Loucy (cell line): ENCODE data around the gene ASPSCR1.

Experiments used
- H2AFZ ChIP-seq: fragments of 200-600 bp; sonication (generic); 2 replicates; pipeline ENCODE4 v1.6.0; 2016; ENCODE audit warnings: antibody characterized with exemption, mild to moderate bottlenecking, low read length, moderate library complexity
- H3F3A ChIP-seq: fragments of 200-600 bp; 2 replicates; pipeline ENCODE4 v1.6.0; 2016; ENCODE audit warnings: antibody characterized with exemption, low read depth, mild to moderate bottlenecking
- H3K27me3 ChIP-seq: fragments of 200-600 bp; sonication (generic); 2 replicates; pipeline ENCODE4 v1.6.1; 2014; ENCODE audit warnings: low read length, mild to moderate bottlenecking; ENCODE audit not compliant: insufficient read depth, poor library complexity, severe bottlenecking
- H3K36me3 ChIP-seq: fragments of 200-600 bp; sonication (generic); 2 replicates; pipeline ENCODE4 v1.6.1; 2016; ENCODE audit warnings: low read length; ENCODE audit not compliant: insufficient read depth
- H3K4me1 ChIP-seq: fragments of 200-600 bp; sonication (generic); 2 replicates; pipeline ENCODE4 v1.5.1; 2014; ENCODE audit warnings: low read length, mild to moderate bottlenecking; ENCODE audit not compliant: insufficient read depth, poor library complexity, severe bottlenecking
- H3K4me2 ChIP-seq: fragments of 200-600 bp; sonication (generic); 2 replicates; pipeline ENCODE4 v1.6.0; 2014; ENCODE audit warnings: antibody characterized with exemption, low read length, low read depth, mild to moderate bottlenecking; ENCODE audit not compliant: poor library complexity, severe bottlenecking
- H3K4me3 ChIP-seq: fragments of 200-600 bp; sonication (generic); 2 replicates; pipeline ENCODE4 v1.5.1; 2014; ENCODE audit warnings: low read length, mild to moderate bottlenecking, mixed read lengths; ENCODE audit not compliant: poor library complexity, severe bottlenecking
- H3K79me2 ChIP-seq: fragments of 200-600 bp; sonication (generic); 2 replicates; pipeline ENCODE4 v1.6.1; 2014; ENCODE audit warnings: low read length; ENCODE audit not compliant: insufficient read depth
- H3K9ac ChIP-seq: fragments of 200-600 bp; sonication (generic); 2 replicates; pipeline ENCODE4 v1.6.0; 2014; ENCODE audit warnings: mild to moderate bottlenecking, low read depth, low read length, moderate library complexity; ENCODE audit not compliant: poor library complexity, severe bottlenecking
- H3K9me2 ChIP-seq: fragments of 200-600 bp; sonication (generic); replicated peaks from 2 replicates; pipeline ENCODE4 v1.6.1; 2016; ENCODE audit warnings: low read depth, low read length, mixed read lengths
- H3K9me3 ChIP-seq: fragments of 200-600 bp; sonication (generic); 2 replicates; pipeline ENCODE4 v1.6.1; 2014; ENCODE audit warnings: mild to moderate bottlenecking, antibody characterized with exemption, low read length, low read depth; ENCODE audit not compliant: insufficient read depth
- H4K20me1 ChIP-seq: fragments of 200-600 bp; sonication (generic); 2 replicates; pipeline ENCODE4 v1.6.0; 2014; ENCODE audit warnings: antibody characterized with exemption, low read length, mild to moderate bottlenecking; ENCODE audit not compliant: insufficient read depth, poor library complexity, severe bottlenecking
- CTCF ChIP-seq: fragments of 200-600 bp; sonication (generic); conservative IDR thresholded peaks from 2 replicates; pipeline ENCODE4 v1.5.1; 2014; ENCODE audit warnings: mild to moderate bottlenecking, antibody characterized with exemption, low read length
- EZH2phosphoT487 ChIP-seq: fragments of 200-600 bp; IDR thresholded peaks from 2 replicates; pipeline ENCODE4 v1.6.1; 2018; ENCODE audit warnings: antibody characterized with exemption, mild to moderate bottlenecking, moderate library complexity, borderline replicate concordance

ASPSCR1 gene

GRCh38 chr17:82006468-82007227, 29.2 kb downstream of the ASPSCR1 start:
- no peaks in the 10 kb centered on the region for H4K20me1 ChIP-seq
- H3K4me1 ChIP-seq = no peaks in the 10 kb centered on the region
- H3K79me2 ChIP-seq = no peaks in the 10 kb centered on the region
- H3K4me3 ChIP-seq = no peak overlapping the region
- H3K27me3 ChIP-seq = no peaks in the 10 kb centered on the region
- H3K9me2 ChIP-seq = no peaks in the 10 kb centered on the region
- no peaks in the 10 kb centered on the region for H3K36me3 ChIP-seq
- no peaks in the 10 kb centered on the region for H3F3A ChIP-seq
- H3K9me3 ChIP-seq = no peaks in the 10 kb centered on the region
- no peak overlapping the region for H3K9ac ChIP-seq
- no peak overlapping the region for H3K4me2 ChIP-seq
- TF ChIP-seq CTCF (no peak), EZH2phosphoT487 (no peak)
- no peak overlapping the region for H2AFZ ChIP-seq

- Histone ChIP-seq H3K9me2 (no peaks in the 10 kb centered on the region), H3K9ac (no peak overlapping the region), H3K79me2 (no peaks in the 10 kb centered on the region), H3K27me3 (no peaks in the 10 kb centered on the region), H3K9me3 (no peaks in the 10 kb centered on the region), H2AFZ (no peak overlapping the region), H3F3A (no peaks in the 10 kb centered on the region), H3K36me3 (no peaks in the 10 kb centered on the region), H3K4me1 (no peaks in the 10 kb centered on the region), H4K20me1 (no peaks in the 10 kb centered on the region), H3K4me2 (no peak overlapping the region), H3K4me3 (no peak overlapping the region)
- TF ChIP-seq EZH2phosphoT487 (no peak), CTCF (no peak)
Observed at GRCh38 chr17:82007228-82007494, 29.7 kb downstream of the ASPSCR1 start.

- Histone ChIP-seq H3K9ac (no peak overlapping the region), H3K4me2 (no peak overlapping the region), H2AFZ (no peak overlapping the region), H4K20me1 (no peaks in the 10 kb centered on the region), H3K4me1 (no peaks in the 10 kb centered on the region), H3K9me2 (no peaks in the 10 kb centered on the region), H3K9me3 (no peaks in the 10 kb centered on the region), H3K79me2 (no peaks in the 10 kb centered on the region), H3K36me3 (no peaks in the 10 kb centered on the region), H3K27me3 (no peaks in the 10 kb centered on the region), H3K4me3 (no peak overlapping the region), H3F3A (no peaks in the 10 kb centered on the region)
- TF ChIP-seq CTCF = no peak
- no peak for TF ChIP-seq EZH2phosphoT487
Observed at GRCh38 chr17:82007495-82008257, 30.2 kb downstream of the ASPSCR1 start.
